Peyer's patch (tissue), 4 donors: ENCODE results near the gene AOPEP. TPM values are rescaled to one million over a fixed set of nuclear protein-coding genes. Genes with fewer than 3 reads are reported as not detected.

ENCODE experiments used
- DNase-seq, 3 donors: peaks; one replicate each; pipeline ENCODE4 v3.0.0-alpha.2; 2017 to 2019
- H3K27ac ChIP-seq, 4 donors: fragments of 200-600 bp; sonication (generic); one replicate each; pipeline ENCODE4 v1.5.1; 2016 to 2019
- H3K27me3 ChIP-seq, 2 donors: fragments of 200-600 bp; sonication (generic); one replicate each; pipeline ENCODE4 v1.5.1; 2019
- H3K36me3 ChIP-seq, 3 donors: fragments of 200-600 bp; sonication (generic); one replicate each; pipeline ENCODE4 v1.5.1; 2016 to 2019
- H3K4me1 ChIP-seq, 4 donors: fragments of 200-600 bp; sonication (generic); one replicate each; pipeline ENCODE4 v1.5.1; 2016 to 2019
- H3K4me3 ChIP-seq, 4 donors: fragments of 200-600 bp; sonication (generic); 1 replicate in 3 of 4; 2 replicates in 1 of 4; pipeline ENCODE4 v1.5.1; 2016 to 2019; ENCODE audit warnings: mild to moderate bottlenecking in 1 of 4
- H3K9me3 ChIP-seq, 4 donors: fragments of 200-600 bp; sonication (generic); one replicate each; pipeline ENCODE4 v1.5.1; 2016 to 2019; ENCODE audit warnings: mild to moderate bottlenecking in 1 of 4
- POLR2A ChIP-seq, 2 donors: fragments of 450-650 bp; IDR thresholded peaks; one replicate each; pipeline ENCODE4 v1.5.1; 2017; ENCODE audit warnings: antibody characterized with exemption in 2 of 2, mild to moderate bottlenecking in 2 of 2, moderate library complexity in 2 of 2
- total RNA-seq, 4 donors: library from RNA; depleted of rRNA; stranded (reverse); fragments of >200 nt; gene quantifications; one replicate each; pipeline ENCODE4 v1.1.0, GENCODE V29; 2016
- TF ChIP-seq, protein P1 (sequence below), 6 experiments: fragments of 450-650 bp in 4 of 6; fragments of 200-600 bp in 2 of 6; sonication (generic) in 1 of 6; IDR thresholded peaks; one replicate each; pipeline ENCODE4 v1.5.1; 2017 to 2019; ENCODE audit warnings: antibody characterized with exemption in 6 of 6, mild to moderate bottlenecking in 3 of 6, moderate library complexity in 1 of 6

Gene AOPEP
- total RNA-seq, 4 donors from 2014 or later, result 83.5 to 272 (median 117) TPM

DNA sequence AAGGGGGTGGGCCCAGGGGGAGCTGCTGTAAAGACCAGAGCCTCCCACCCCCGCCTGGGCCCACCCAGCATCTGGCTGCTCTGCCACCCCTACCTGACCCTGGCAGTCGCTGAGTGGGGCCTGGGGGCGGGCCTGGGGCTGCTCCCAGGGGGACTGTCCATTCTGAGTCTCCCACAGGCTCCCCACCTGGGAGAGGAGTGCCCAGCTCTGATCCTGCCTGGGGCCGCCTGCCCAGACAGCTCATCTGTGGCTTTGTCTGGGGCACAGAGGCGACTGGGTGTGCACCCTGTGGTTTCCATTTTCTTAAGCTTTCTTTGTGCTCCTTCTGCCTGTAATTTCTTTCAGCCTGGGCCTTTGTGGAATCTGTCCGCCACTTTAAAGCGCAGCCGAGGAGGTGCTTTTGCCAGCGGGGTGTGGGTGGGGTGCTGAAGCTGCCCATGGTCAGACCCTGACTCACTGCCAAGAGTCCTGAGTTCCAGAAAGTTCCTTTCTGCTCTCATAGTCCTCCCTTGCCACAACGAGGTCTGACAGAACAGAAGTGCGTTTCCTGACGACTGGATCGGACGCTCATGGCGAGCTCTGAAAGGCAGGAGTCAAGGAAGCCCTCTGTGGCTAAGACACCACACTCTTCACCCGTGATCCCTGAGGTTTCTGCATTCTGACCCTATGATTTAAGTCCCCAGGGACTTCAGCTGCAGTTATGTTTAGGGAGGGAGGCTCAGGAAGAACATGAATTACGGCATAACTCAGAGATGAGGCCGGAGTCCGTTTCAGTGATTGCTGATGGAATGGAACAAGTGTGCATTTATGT, 366.0 kb downstream of the AOPEP start:
- Histone ChIP-seq H3K36me3 (peaks cover 0 to 3% (median 0%) of the 10 kb centered on the region in 3 donors), H3K4me1 (peaks cover 0 to 45% (median 7%) of the 10 kb centered on the region in 4 donors), H3K27ac (peak overlapping the region; percentile 44 to 87 (median 67)), H3K9me3 (no peaks in the 10 kb centered on the region), H3K27me3 (no peaks in the 10 kb centered on the region), H3K4me3 (no peak overlapping the region)
- peak in 2 of 3 donors; percentile 62 to 65 for DNase-seq
- TF ChIP-seq POLR2A (IDR thresholded peaks at IDR 0.05), result no peak
- TF ChIP-seq, protein P1, sequence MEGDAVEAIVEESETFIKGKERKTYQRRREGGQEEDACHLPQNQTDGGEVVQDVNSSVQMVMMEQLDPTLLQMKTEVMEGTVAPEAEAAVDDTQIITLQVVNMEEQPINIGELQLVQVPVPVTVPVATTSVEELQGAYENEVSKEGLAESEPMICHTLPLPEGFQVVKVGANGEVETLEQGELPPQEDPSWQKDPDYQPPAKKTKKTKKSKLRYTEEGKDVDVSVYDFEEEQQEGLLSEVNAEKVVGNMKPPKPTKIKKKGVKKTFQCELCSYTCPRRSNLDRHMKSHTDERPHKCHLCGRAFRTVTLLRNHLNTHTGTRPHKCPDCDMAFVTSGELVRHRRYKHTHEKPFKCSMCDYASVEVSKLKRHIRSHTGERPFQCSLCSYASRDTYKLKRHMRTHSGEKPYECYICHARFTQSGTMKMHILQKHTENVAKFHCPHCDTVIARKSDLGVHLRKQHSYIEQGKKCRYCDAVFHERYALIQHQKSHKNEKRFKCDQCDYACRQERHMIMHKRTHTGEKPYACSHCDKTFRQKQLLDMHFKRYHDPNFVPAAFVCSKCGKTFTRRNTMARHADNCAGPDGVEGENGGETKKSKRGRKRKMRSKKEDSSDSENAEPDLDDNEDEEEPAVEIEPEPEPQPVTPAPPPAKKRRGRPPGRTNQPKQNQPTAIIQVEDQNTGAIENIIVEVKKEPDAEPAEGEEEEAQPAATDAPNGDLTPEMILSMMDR (IDR thresholded peaks at IDR 0.05), result no peak

DNA sequence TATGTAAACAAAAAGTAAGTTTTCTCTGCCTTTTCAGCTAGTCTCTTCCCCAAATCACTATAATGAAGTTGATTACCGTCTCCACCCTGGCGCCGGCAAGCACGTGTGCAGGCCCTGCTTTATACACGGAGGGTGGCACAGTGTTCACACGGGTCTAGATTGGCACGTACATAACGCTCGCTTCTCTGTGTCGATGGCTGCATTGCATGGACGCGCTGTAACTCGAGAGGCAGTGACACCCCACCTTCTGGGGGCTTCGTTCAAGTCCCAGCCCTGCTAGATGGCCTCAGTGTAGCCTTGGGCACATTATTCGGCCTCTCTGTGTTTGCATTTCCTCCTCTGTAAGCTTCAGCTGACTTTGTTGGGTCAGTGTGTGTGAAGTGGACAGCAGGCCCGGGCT, 367.1 kb downstream of the AOPEP start:
- peak in 1 of 3 donors; percentile 26 for DNase-seq
- Histone ChIP-seq H3K27ac (peak overlapping the region in 3 of 4 donors; percentile 13 to 87 (median 85)), H3K9me3 (no peaks in the 10 kb centered on the region), H3K27me3 (no peaks in the 10 kb centered on the region), H3K36me3 (no peaks in the 10 kb centered on the region), H3K4me3 (no peak overlapping the region), H3K4me1 (peaks cover 0 to 45% (median 7%) of the 10 kb centered on the region in 4 donors)
- TF ChIP-seq, protein P1 (IDR thresholded peaks at IDR 0.05), result no peak
- no peak for TF ChIP-seq POLR2A (IDR thresholded peaks at IDR 0.05)

DNA sequence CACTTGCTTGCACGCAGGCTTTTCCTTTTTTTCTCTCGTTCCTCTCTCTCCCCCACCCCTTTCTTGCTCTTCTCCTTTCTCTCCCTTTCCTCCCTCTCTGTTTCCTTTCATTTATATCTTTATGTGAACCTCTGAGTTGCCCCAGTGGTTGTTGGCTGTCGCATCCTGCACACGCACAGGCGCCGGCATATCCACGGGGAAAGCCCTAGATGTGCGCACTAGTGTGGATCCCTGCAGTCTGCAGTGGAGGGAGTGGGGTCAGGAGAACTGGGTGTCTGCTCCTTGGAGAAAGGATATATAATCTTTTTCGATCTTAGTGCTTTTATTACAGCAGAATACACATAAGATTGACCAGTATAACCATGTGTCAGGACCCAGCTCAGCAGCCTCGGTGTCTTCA, 367.5 kb downstream of the AOPEP start:
- Histone ChIP-seq H3K4me3 (no peak overlapping the region), H3K9me3 (no peaks in the 10 kb centered on the region), H3K36me3 (no peaks in the 10 kb centered on the region), H3K27me3 (no peaks in the 10 kb centered on the region), H3K27ac (peak overlapping the region in 1 of 4 donors; percentile 13), H3K4me1 (peaks cover 0 to 45% (median 7%) of the 10 kb centered on the region in 4 donors)
- no peak for TF ChIP-seq POLR2A (IDR thresholded peaks at IDR 0.05)
- TF ChIP-seq, protein P1 (IDR thresholded peaks at IDR 0.05), result no peak
- no peak for DNase-seq

DNA sequence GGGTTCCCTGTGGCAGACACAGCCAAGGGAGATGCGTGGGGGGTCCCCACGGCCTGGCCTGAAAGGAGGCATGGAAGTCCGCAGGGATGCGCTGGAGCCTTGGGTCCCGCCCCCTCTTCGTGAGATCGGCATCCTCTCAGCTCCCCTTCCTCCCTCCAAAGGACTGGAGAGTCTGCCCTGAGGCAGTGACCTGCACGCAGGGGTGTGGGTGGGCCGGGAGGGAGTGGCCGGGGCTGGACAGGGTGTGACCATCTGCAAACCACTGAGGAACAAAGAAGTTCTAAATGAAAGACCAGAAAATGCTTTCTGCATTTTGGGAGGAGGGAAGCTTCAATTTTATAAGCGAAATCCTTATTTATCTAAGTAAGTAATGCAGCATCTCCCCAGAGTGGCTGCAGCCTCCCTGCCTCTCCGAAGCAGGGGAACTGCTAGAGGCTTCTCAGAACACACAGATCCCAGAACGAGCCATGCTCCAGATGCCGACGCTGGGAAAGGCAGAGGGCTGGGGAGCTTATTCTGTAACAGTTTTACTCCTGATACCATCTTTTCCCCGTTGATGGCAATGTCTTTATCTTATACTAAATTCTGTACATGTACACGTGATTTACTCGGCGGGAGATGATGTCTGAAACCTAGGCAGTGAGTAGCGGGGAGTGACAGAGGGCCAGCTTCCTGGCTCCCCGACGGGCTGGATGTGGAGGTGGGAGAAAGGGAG, 369.3 kb downstream of the AOPEP start:
- peak overlapping the region in 2 of 4 donors; percentile 38 to 50 for H3K27ac ChIP-seq

DNA sequence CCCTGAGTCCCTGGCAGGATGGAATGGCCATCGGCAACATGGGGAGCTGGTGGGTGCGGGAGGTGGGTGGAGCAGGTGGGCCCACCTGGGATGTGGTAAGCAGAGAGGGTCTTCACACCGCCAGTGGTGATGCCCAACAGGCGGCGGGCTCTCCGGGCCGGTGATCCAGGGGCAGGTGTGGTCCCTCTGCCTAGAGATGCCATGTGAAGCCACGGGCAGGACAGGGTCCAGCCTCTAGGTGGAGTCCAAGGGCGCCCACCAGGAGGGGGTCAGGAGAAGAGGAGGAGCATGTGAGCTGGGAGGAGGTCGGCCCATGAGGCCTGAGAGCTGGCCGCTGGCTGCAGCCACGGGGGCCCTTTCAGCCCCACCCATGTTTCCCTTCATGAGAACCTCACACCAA, 369.9 kb downstream of the AOPEP start:
- peaks cover 0 to 26% (median 5%) of the 10 kb centered on the region in 4 donors for H3K4me1 ChIP-seq
- TF ChIP-seq POLR2A (IDR thresholded peaks at IDR 0.05), result no peak
- TF ChIP-seq, protein P1 (IDR thresholded peaks at IDR 0.05), result no peak
- H3K9me3 ChIP-seq, result no peaks in the 10 kb centered on the region
- DNase-seq, result no peak
- H3K4me3 ChIP-seq, result no peak overlapping the region
- H3K36me3 ChIP-seq, result peaks cover 0 to 13% (median 0%) of the 10 kb centered on the region in 3 donors
- H3K27me3 ChIP-seq, result no peaks in the 10 kb centered on the region
- H3K27ac ChIP-seq, result peak overlapping the region in 1 of 4 donors; percentile 21

More for the DNA sequence above, 369.3 kb downstream of the AOPEP start:
- H3K27me3 ChIP-seq, result no peaks in the 10 kb centered on the region
- no peak for DNase-seq
- H3K9me3 ChIP-seq, result no peaks in the 10 kb centered on the region
- H3K4me3 ChIP-seq, result no peak overlapping the region
- peaks cover 0 to 8% (median 0%) of the 10 kb centered on the region in 3 donors for H3K36me3 ChIP-seq
- TF ChIP-seq POLR2A (IDR thresholded peaks at IDR 0.05), result no peak
- TF ChIP-seq, protein P1 (IDR thresholded peaks at IDR 0.05), result no peak
- H3K4me1 ChIP-seq, result peaks cover 0 to 31% (median 5%) of the 10 kb centered on the region in 4 donors
